ENCODE data around the gene EDIL3. TPM values are rescaled to one million over a fixed set of nuclear protein-coding genes. Genes with fewer than 3 reads are reported as not detected.

Gene EDIL3
- total RNA-seq, 1 experiment from 2014 or later: not detected

DNA sequence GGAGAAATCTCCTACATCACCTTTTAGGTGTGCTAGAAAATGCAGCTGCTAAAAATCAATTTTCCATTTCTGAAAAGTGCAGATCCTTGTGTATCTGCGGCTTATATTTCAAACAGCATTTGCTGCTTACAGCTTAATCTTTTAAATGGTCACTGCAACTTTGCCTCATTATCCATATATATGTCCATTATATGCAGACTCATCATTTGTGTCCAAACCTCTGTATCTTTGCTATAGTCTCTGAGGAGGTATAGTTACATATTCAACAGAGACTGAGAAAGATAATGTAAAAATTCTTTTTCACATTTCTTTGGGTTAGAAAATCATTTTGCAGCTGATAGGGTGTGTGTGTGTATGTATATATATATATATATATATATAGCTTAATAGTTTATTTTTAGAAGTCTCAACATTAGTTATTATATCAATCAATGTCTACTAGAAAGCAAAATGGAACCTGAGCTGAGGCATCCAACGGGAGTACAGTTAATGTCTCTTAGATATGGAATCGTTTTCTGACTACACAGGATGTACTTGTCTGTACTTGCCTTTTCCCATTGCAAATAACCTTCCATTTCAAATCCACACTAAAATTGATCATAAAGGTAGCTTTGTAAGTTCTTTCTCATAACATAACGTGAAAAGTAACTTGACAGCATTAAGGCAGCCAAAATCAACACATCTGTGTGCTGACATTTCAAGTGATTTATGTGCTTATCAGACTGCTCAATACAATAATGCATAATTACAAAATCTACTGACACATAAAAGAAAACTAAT is 397.0 kb downstream of the EDIL3 start:
- CTCF ChIA-PET: interaction anchor here (0.6 to 2.2 kb wide), 4 partner anchors 26 to 1013 kb away, joined by 3 to 9 read pairs (median 3); no protein-coding TSS in a partner anchor
- Mint-ChIP-seq H3K36me3 (ENCODE audit: insufficient read depth, unreplicated experiment) (no peaks in the 10 kb centered on the region), H3K27me3 (ENCODE audit: insufficient read depth, unreplicated experiment) (no peaks in the 10 kb centered on the region), H3K9me3 (ENCODE audit: unreplicated experiment) (no peaks in the 10 kb centered on the region), H3K27ac (ENCODE audit: low read depth, unreplicated experiment) (no peak overlapping the region), H3K4me3 (ENCODE audit: unreplicated experiment) (no peak overlapping the region), H3K4me1 (ENCODE audit: insufficient read depth, unreplicated experiment) (no peaks in the 10 kb centered on the region)
- BruUV-seq (replicated peaks): no TSS peak
- peak; percentile 1 for DNase-seq (ENCODE audit: unreplicated experiment)
- no peak for TF ChIP-seq CTCF (IDR thresholded peaks at IDR 0.05; ENCODE audit: unreplicated experiment)
- intact Hi-C loops (cut with micrococcal nuclease): no loop called here
- POLR2A ChIA-PET: no interaction called here

GRCh38 chr5:83983852-83984251 is 400.8 kb downstream of the EDIL3 start:
- intact Hi-C loops (cut with micrococcal nuclease): no loop called here
- no peaks in the 10 kb centered on the region for H3K36me3 Mint-ChIP-seq (ENCODE audit: insufficient read depth, unreplicated experiment)
- no peak for TF ChIP-seq CTCF (IDR thresholded peaks at IDR 0.05; ENCODE audit: unreplicated experiment)
- no peak overlapping the region for H3K27ac Mint-ChIP-seq (ENCODE audit: low read depth, unreplicated experiment)
- H3K9me3 Mint-ChIP-seq (ENCODE audit: unreplicated experiment): no peaks in the 10 kb centered on the region
- no TSS peak for BruUV-seq (replicated peaks)
- ChIA-PET CTCF (interaction anchor here (0.7 kb wide), 1 partner anchor 267 kb away, joined by 3 read pairs; no protein-coding TSS in a partner anchor), POLR2A (no interaction called here)
- no peak overlapping the region for H3K4me3 Mint-ChIP-seq (ENCODE audit: unreplicated experiment)
- no peaks in the 10 kb centered on the region for H3K4me1 Mint-ChIP-seq (ENCODE audit: insufficient read depth, unreplicated experiment)
- DNase-seq (ENCODE audit: unreplicated experiment): no peak
- peaks cover 9% of the 10 kb centered on the region for H3K27me3 Mint-ChIP-seq (ENCODE audit: insufficient read depth, unreplicated experiment)

DNA sequence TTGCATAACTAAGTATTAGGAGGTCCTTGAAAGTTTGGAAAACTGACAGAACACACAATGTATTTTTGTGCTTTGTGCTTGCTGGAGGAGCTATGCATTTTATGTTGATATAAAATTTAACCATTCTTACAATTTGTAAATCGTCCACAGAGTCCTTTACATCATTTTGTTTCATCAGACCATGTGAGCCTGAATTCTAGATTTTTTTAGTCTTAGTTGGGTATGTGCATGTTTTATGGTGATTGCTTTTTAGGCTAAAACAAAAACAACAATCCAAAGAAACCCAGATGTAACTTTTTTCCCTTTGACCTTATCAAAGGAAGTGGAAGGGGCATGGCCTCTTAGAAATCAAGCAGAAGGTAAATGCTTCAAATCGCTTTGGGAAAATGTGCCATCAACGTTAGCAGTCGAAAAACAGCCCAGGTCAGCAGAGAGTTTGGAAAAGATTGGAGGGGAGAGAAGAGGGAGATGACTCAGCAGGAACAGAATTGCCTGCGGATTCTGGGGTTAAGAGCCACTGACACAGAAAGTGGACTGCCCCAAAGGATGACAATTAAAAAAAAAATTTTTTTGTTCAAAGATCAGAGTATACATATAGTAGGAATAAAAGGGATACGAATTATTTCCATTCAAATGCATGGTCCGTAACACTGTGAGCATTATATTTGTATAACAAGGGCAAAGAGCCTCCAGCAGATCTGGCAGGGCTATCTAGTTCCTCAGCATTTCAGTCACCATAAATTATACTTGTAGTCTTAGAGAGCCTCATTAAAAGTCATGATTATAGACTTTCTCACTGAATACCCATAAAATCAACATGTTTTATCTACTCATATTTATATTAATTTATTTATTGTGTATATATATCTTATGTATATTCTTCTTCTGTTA is 410.5 kb downstream of the EDIL3 start:
- H3K27me3 Mint-ChIP-seq (ENCODE audit: insufficient read depth, unreplicated experiment): peaks cover 44% of the 10 kb centered on the region
- BruUV-seq (replicated peaks): no TSS peak
- intact Hi-C loops (cut with micrococcal nuclease): no loop called here
- no peak overlapping the region for H3K27ac Mint-ChIP-seq (ENCODE audit: low read depth, unreplicated experiment)
- H3K9me3 Mint-ChIP-seq (ENCODE audit: unreplicated experiment): no peaks in the 10 kb centered on the region
- no peaks in the 10 kb centered on the region for H3K36me3 Mint-ChIP-seq (ENCODE audit: insufficient read depth, unreplicated experiment)
- ChIA-PET POLR2A (no interaction called here), CTCF (interaction anchor here (0.6 kb wide), 1 partner anchor 47 kb away, joined by 3 read pairs; no protein-coding TSS in a partner anchor)
- no peak overlapping the region for H3K4me3 Mint-ChIP-seq (ENCODE audit: unreplicated experiment)
- DNase-seq (ENCODE audit: unreplicated experiment): no peak
- no peaks in the 10 kb centered on the region for H3K4me1 Mint-ChIP-seq (ENCODE audit: insufficient read depth, unreplicated experiment)
- no peak for TF ChIP-seq CTCF (IDR thresholded peaks at IDR 0.05; ENCODE audit: unreplicated experiment)

DNA sequence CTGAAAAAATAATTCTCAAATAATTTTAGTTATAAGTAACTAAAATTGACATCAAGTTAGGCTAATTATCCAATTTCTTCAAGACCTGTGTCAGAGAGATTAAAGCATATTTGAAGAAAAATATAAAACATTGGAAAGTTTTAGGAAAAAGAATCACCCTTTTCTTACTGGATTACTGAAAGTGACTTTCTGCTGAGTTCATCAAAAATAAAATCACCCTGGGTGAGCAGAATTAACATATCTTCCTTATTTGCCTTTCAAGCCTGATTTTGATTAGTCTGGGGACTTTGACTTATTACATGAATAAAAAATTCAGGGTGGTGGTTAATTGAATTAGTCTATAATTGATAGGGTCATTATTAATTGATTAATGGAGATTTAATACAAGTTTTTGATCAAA is 411.8 kb downstream of the EDIL3 start:
- ChIA-PET POLR2A (no interaction called here), CTCF (interaction anchor here (0.6 kb wide), 1 partner anchor 28 kb away, joined by 3 read pairs; no protein-coding TSS in a partner anchor)
- BruUV-seq (replicated peaks): no TSS peak
- H3K36me3 Mint-ChIP-seq (ENCODE audit: insufficient read depth, unreplicated experiment): no peaks in the 10 kb centered on the region
- intact Hi-C loops (cut with micrococcal nuclease): no loop called here
- TF ChIP-seq CTCF (IDR thresholded peaks at IDR 0.05; ENCODE audit: unreplicated experiment): no peak
- peaks cover 37% of the 10 kb centered on the region for H3K27me3 Mint-ChIP-seq (ENCODE audit: insufficient read depth, unreplicated experiment)
- no peak overlapping the region for H3K27ac Mint-ChIP-seq (ENCODE audit: low read depth, unreplicated experiment)
- no peak overlapping the region for H3K4me3 Mint-ChIP-seq (ENCODE audit: unreplicated experiment)
- H3K9me3 Mint-ChIP-seq (ENCODE audit: unreplicated experiment): no peaks in the 10 kb centered on the region
- H3K4me1 Mint-ChIP-seq (ENCODE audit: insufficient read depth, unreplicated experiment): no peaks in the 10 kb centered on the region
- no peak for DNase-seq (ENCODE audit: unreplicated experiment)
